ENCODE measurements around the gene DDX10. TPM values are rescaled to one million over a fixed set of nuclear protein-coding genes. Genes with fewer than 3 reads are reported as not detected.

DDX10 gene
- total RNA-seq, 1 experiment from 2014 or later, result 48.3 TPM

DNA sequence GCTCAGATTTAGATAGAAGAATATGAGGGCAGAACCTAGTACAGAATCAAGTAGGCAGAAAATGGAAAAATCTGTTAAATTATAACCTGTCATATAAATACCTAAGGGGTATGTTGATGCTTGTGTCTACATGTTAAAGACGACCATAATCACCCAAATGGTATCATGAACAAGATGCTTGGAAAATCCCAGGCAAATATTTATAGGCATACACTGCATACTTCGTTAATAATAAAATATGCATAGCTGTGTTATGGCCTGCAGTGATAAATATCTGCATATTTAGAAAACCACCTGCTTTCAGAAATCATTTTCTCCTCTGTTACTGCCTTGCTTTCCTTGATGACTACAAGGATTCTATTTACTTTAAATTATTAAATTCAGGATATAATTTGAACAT lies 18.9 kb upstream of the DDX10 start:
- peak overlapping the region in 1 of 3 experiments; percentile 89; a peak in 1 of 7 replicates for H3K27ac Mint-ChIP-seq
- H3K79me1 ChIP-seq (ENCODE audit: insufficient read depth, low read depth, low read length, poor library complexity, severe bottlenecking), result no peaks in the 10 kb centered on the region
- no peaks in the 10 kb centered on the region for H3K4me1 ChIP-seq (ENCODE audit: insufficient read depth, low read length)
- H4K20me1 ChIP-seq (ENCODE audit: control insufficient read depth, insufficient read depth, insufficient read length), result no peaks in the 10 kb centered on the region
- H2BK12ac ChIP-seq (ENCODE audit: insufficient read length, low read depth, low read length), result no peak overlapping the region
- H3K27me3 ChIP-seq (ENCODE audit: insufficient read depth, low read length), result no peaks in the 10 kb centered on the region
- no peak for TF ChIP-seq CTCF (conservative IDR thresholded peaks at IDR 0.05)
- no peak overlapping the region for H2BK20ac ChIP-seq (ENCODE audit: low read depth, low read length, poor library complexity, severe bottlenecking)
- no peak overlapping the region for H2AFZ ChIP-seq (ENCODE audit: low read length)
- peaks cover 4 to 17% (median 13%) of the 10 kb centered on the region in 3 experiments; a peak in 5 of 7 replicates for H3K36me3 Mint-ChIP-seq (ENCODE audit: insufficient read depth in 1 of 3, low read depth in 3 of 3)
- H3K9me3 ChIP-seq (ENCODE audit: control insufficient read depth, low read depth, low read length), result peaks cover 6% of the 10 kb centered on the region
- H3K4me2 ChIP-seq (ENCODE audit: insufficient read depth, insufficient read length, low read length), result no peak overlapping the region
- H2BK15ac ChIP-seq (ENCODE audit: low read depth, low read length), result no peak overlapping the region
- WGBS (ENCODE audit: extremely low coverage, insufficient read length, low lambda C conversion rate), result no CpG with 5 or more reads among the region's 2 CpGs
- H2AK5ac ChIP-seq (ENCODE audit: insufficient read length, low read length), result no peak overlapping the region
- no peak overlapping the region for H3T11ph ChIP-seq (ENCODE audit: low read length)
- no peaks in the 10 kb centered on the region for H3K79me2 ChIP-seq (ENCODE audit: insufficient read depth, low read length)
- no peak overlapping the region for H3K14ac ChIP-seq (ENCODE audit: insufficient read depth, low read length)
- no peak overlapping the region for H4K91ac ChIP-seq (ENCODE audit: insufficient read length, low read depth, low read length)
- H3K4ac ChIP-seq (ENCODE audit: low read depth, low read length), result no peak overlapping the region
- H3K4me3 Mint-ChIP-seq, result no peak overlapping the region
- H4K8ac ChIP-seq (replicated peaks; ENCODE audit: insufficient read length, low read depth, low read length), result no peak overlapping the region
- no peak overlapping the region for H3K27ac ChIP-seq (ENCODE audit: insufficient read length, low read depth, low read length)
- DNase-seq, result no peak
- H3K9ac ChIP-seq (ENCODE audit: extremely low read depth, insufficient read length, low read length), result no peak overlapping the region
- peaks cover 34 to 41% of the 10 kb centered on the region in 2 experiments for H3K4me1 Mint-ChIP-seq
- H3K9me3 Mint-ChIP-seq, result peaks cover 17 to 18% of the 10 kb centered on the region in 2 experiments
- H3K27me3 Mint-ChIP-seq (ENCODE audit: low read depth), result no peaks in the 10 kb centered on the region
- H3K23ac ChIP-seq (ENCODE audit: insufficient read length, low read depth, low read length), result no peak overlapping the region
- no peaks in the 10 kb centered on the region for H3K23me2 ChIP-seq (ENCODE audit: insufficient read length, low read depth, low read length, poor library complexity, severe bottlenecking)
- H3K56ac ChIP-seq (ENCODE audit: insufficient read length, low read depth, low read length), result no peak overlapping the region
- H4K5ac ChIP-seq (ENCODE audit: insufficient read length, low read depth, low read length), result no peak overlapping the region
- H2BK5ac ChIP-seq (ENCODE audit: insufficient read length, low read length), result no peak overlapping the region
- H3K18ac ChIP-seq (ENCODE audit: insufficient read length, low read depth, low read length), result no peak overlapping the region
- H2BK120ac ChIP-seq (ENCODE audit: low read depth, low read length, poor library complexity, severe bottlenecking), result no peak overlapping the region
